ENCODE measurements around the gene PI4KB.

Gene PI4KB

GRCh38 chr1:151314137-151314875 lies 12.9 kb downstream of the PI4KB start:
- intact Hi-C loops (cut with DNase I), result no loop called here
- DNase-seq, result peak; percentile 74 to 98 (median 90)

GRCh38 chr1:151313501-151313900 lies 13.7 kb downstream of the PI4KB start:
- intact Hi-C loops (cut with DNase I), result loop anchor here (2.0 kb wide), 1 partner anchor 13 kb away; the partner anchor contains the start of gene PI4KB

GRCh38 chr1:151312826-151313225 lies 14.4 kb downstream of the PI4KB start:
- DNase-seq, result no peak
- intact Hi-C loops (cut with DNase I), result loop anchor here (2.0 kb wide), 1 partner anchor 14 kb away; the partner anchor contains the start of gene PI4KB

More at GRCh38 chr1:151313501-151313900, 13.7 kb downstream of the PI4KB start:
- DNase-seq, result peak in 1 of 10 donors; percentile 20

GRCh38 chr1:151312411-151312810 lies 14.8 kb downstream of the PI4KB start:
- DNase-seq, result peak in 1 of 10 donors; percentile 14
- intact Hi-C loops (cut with DNase I), result loop anchor here (2.0 kb wide), 1 partner anchor 14 kb away; the partner anchor contains the start of gene PI4KB

- intact Hi-C loops (cut with DNase I), result loop anchor here (2.0 kb wide), 1 partner anchor 15 kb away; the partner anchor contains the start of gene PI4KB
Observed at GRCh38 chr1:151311589-151312331, 15.5 kb downstream of the PI4KB start.

GRCh38 chr1:151311011-151311410 lies 16.2 kb downstream of the PI4KB start:
- intact Hi-C loops (cut with DNase I), result no loop called here
- DNase-seq, result peak in 1 of 10 donors; percentile 8

More at GRCh38 chr1:151311589-151312331, 15.5 kb downstream of the PI4KB start:
- peak in 6 of 10 donors; percentile 36 to 92 (median 58) for DNase-seq

GRCh38 chr1:151309811-151310323 lies 17.3 kb downstream of the PI4KB start:
- peak in 1 of 10 donors; percentile 49 for DNase-seq
- intact Hi-C loops (cut with DNase I), result no loop called here

GRCh38 chr1:151294742-151295462 lies 32.3 kb downstream of the PI4KB start:
- peak in 2 of 10 donors; percentile 26 to 47 for DNase-seq
- intact Hi-C loops (cut with DNase I), result loop anchor here (1.0 kb wide), 1 partner anchor 32 kb away; the partner anchor contains the start of gene PI4KB

GRCh38 chr1:151293093-151293492 lies 34.1 kb downstream of the PI4KB start:
- peak in 1 of 10 donors; percentile 59 for DNase-seq
- intact Hi-C loops (cut with DNase I), result no loop called here

GRCh38 chr1:151292207-151293030 lies 34.8 kb downstream of the PI4KB start:
- peak in 1 of 10 donors; percentile 65 for DNase-seq
- intact Hi-C loops (cut with DNase I), result no loop called here

GRCh38 chr1:151290709-151291303 lies 36.4 kb downstream of the PI4KB start:
- intact Hi-C loops (cut with DNase I), result no loop called here
- DNase-seq, result peak in 1 of 10 donors; percentile 73

- intact Hi-C loops (cut with DNase I), result no loop called here
Observed at GRCh38 chr1:151289991-151290708, 37.1 kb downstream of the PI4KB start.

GRCh38 chr1:151289080-151289935 lies 37.9 kb downstream of the PI4KB start:
- DNase-seq, result no peak
- intact Hi-C loops (cut with DNase I), result no loop called here

More at GRCh38 chr1:151289991-151290708, 37.1 kb downstream of the PI4KB start:
- no peak for DNase-seq

GRCh38 chr1:151288502-151288901 lies 38.7 kb downstream of the PI4KB start:
- intact Hi-C loops (cut with DNase I), result no loop called here
- no peak for DNase-seq

- intact Hi-C loops (cut with DNase I), result no loop called here
- DNase-seq, result no peak
Observed at GRCh38 chr1:151287767-151288500, 39.3 kb downstream of the PI4KB start.

GRCh38 chr1:151287341-151287699 lies 39.9 kb downstream of the PI4KB start:
- DNase-seq, result no peak
- intact Hi-C loops (cut with DNase I), result no loop called here

Data from posterior cingulate gyrus (tissue), 11 donors.